ENCODE measurements around the gene CLMN.

DNA sequence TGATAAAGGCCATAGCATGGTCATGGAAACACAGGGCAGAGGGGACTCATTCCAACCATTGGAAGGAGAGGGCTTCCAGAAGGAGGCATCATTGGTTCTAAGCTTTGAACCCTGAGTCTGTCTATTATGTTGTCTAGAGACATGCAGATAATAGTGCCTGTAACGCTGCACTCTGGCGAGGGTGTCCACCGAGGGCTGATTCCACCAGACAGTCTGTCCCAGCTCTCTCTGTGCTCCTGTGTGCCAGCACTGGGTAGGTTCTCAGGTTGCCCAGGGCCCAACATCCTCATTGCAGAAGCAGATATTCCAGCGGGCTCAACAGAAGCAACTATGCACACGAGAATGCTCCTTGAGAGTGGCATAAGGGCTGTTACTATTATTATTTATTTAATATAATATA lies 18.7 kb upstream of the CLMN start:
- TF ChIP-seq CTCF (conservative IDR thresholded peaks at IDR 0.05; ENCODE audit: low read depth, low read length) (no peak), EZH2 (IDR thresholded peaks at IDR 0.05; ENCODE audit: borderline replicate concordance, low read depth, low read length, poor library complexity, severe bottlenecking) (no peak)
